GM21526 (cell line): ENCODE measurements around the gene CD68.

Experiments
- ATAC-seq: cut with Tn5 transposase; IDR thresholded peaks from one replicate; pipeline ENCODE4 v1.9.1; 2021; ENCODE audit warnings: moderate library complexity; ENCODE audit not compliant: unreplicated experiment, low FRiP score

The CD68 gene

GRCh38 chr17:7579001-7579833, at the start of gene CD68:
Gene CD68 (plus strand): TSS chr17:7579638. CDS start chr17:7579678, 40 bp downstream.
- ATAC-seq = no peak

GRCh38 chr17:7530023-7530900, 49.2 kb upstream of the CD68 start:
- ATAC-seq = no peak

GRCh38 chr17:7538050-7538449, 41.4 kb upstream of the CD68 start:
- ATAC-seq = no peak

- ATAC-seq = no peak
Measured at GRCh38 chr17:7538891-7539545, 40.4 kb upstream of the CD68 start.

GRCh38 chr17:7541074-7541621, 38.3 kb upstream of the CD68 start:
- ATAC-seq = no peak

- no peak for ATAC-seq
Measured at GRCh38 chr17:7544911-7545310, 34.5 kb upstream of the CD68 start.

GRCh38 chr17:7548585-7549400, 30.6 kb upstream of the CD68 start, which contains the start of gene TNFSF12:
Gene TNFSF12 (plus strand): TSS chr17:7549058. CDS start chr17:7549154, 96 bp downstream.
- ATAC-seq = no peak

GRCh38 chr17:7549401-7550055, 29.9 kb upstream of the CD68 start:
- ATAC-seq = no peak

GRCh38 chr17:7550344-7550743, 29.1 kb upstream of the CD68 start:
- ATAC-seq = no peak

GRCh38 chr17:7551396-7551795, 28.0 kb upstream of the CD68 start:
- no peak for ATAC-seq

GRCh38 chr17:7552621-7553051, 26.8 kb upstream of the CD68 start:
- ATAC-seq = peak; percentile 52

GRCh38 chr17:7553356-7553755, 26.1 kb upstream of the CD68 start:
- ATAC-seq = no peak

- no peak for ATAC-seq
Measured at GRCh38 chr17:7555320-7555948, 24.0 kb upstream of the CD68 start.

GRCh38 chr17:7556627-7557026, 22.8 kb upstream of the CD68 start:
- ATAC-seq = no peak

GRCh38 chr17:7557147-7557764, 22.2 kb upstream of the CD68 start:
- no peak for ATAC-seq

- ATAC-seq = no peak
Measured at GRCh38 chr17:7557775-7558543, 21.5 kb upstream of the CD68 start.

GRCh38 chr17:7558544-7559319, 20.7 kb upstream of the CD68 start, which contains the start of gene TNFSF13:
Gene TNFSF13 (plus strand): TSS chr17:7558750. CDS start chr17:7559040, 290 bp downstream.
- no peak for ATAC-seq
